ENCODE data around the gene FSIP1. TPM values are rescaled to one million over a fixed set of nuclear protein-coding genes. Genes with fewer than 3 reads are reported as not detected.
A peak's percentile ranks its signal among the peaks of the same experiment; 100 is the strongest.

FSIP1 gene
- total RNA-seq, 1 experiment from 2014 or later = 0.61 TPM

DNA sequence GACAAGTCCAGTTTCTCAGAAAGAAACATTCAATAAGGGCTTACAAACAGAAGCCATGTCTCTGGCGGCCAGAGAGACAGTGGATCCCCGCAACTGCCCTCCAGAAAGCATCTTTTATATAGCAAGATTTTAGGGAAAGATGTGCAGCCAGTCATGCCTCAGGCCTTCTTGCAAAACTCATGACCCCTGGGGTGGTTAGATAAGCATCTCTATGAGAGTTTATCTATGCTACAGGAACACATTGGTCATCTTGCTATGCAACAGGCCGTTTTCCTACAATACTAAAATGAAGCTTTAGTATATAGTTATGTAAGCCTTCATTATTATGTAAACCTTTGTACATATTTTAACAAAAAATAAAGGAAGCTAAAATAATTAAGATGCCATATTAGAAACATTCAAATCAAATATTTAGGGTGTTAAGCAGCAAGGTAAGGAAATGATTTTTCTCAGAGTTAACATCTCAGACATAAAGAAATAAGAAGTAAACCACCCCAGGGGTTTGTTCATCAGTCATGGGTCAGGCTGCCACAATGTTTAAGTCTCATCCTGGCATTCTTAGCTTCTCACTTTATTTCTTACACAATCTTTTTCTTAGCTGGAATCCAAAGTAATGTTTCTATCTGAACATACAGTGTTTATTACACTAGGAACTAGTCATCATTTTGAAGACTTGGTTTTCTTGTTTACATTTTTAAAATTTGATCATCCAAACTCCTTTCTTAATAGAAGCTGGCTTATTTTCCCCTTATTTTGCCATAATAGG is 6.3 kb upstream of the FSIP1 start:
- ChIA-PET POLR2A (interaction anchor here (0.6 kb wide), 1 partner anchor 139 kb away, joined by 3 read pairs; no protein-coding TSS in a partner anchor), CTCF (interaction anchor here (1.0 to 3.0 kb wide), 3 partner anchors 9 to 99 kb away, joined by 3 to 12 read pairs (median 3); no protein-coding TSS in a partner anchor)
- peaks cover 63% of the 10 kb centered on the region for H3K4me1 Mint-ChIP-seq
- H3K9me3 Mint-ChIP-seq = no peaks in the 10 kb centered on the region
- no peaks in the 10 kb centered on the region for H3K36me3 Mint-ChIP-seq
- H3K4me3 Mint-ChIP-seq = no peak overlapping the region
- peak overlapping the region; percentile 83; the same call in 1 of the 2 replicates for H3K27ac Mint-ChIP-seq
- TF ChIP-seq NFATC4 (CRISPR knock-in tag; IDR thresholded peaks at IDR 0.05) (no peak), ETV6 (CRISPR knock-in tag; IDR thresholded peaks at IDR 0.05) (no peak), NFYB (CRISPR knock-in tag; conservative IDR thresholded peaks at IDR 0.05; ENCODE audit: low read depth) (no peak)
- TF ChIP-seq, protein P1, sequence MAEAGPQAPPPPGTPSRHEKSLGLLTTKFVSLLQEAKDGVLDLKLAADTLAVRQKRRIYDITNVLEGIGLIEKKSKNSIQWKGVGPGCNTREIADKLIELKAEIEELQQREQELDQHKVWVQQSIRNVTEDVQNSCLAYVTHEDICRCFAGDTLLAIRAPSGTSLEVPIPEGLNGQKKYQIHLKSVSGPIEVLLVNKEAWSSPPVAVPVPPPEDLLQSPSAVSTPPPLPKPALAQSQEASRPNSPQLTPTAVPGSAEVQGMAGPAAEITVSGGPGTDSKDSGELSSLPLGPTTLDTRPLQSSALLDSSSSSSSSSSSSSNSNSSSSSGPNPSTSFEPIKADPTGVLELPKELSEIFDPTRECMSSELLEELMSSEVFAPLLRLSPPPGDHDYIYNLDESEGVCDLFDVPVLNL (CRISPR knock-in tag; IDR thresholded peaks at IDR 0.05; ENCODE audit: borderline replicate concordance, low read depth) = no peak
- DNase-seq (ENCODE audit: low spot score) = no peak
- no peak for ATAC-seq
- no peaks in the 10 kb centered on the region for H3K27me3 Mint-ChIP-seq (ENCODE audit: low read depth)

DNA sequence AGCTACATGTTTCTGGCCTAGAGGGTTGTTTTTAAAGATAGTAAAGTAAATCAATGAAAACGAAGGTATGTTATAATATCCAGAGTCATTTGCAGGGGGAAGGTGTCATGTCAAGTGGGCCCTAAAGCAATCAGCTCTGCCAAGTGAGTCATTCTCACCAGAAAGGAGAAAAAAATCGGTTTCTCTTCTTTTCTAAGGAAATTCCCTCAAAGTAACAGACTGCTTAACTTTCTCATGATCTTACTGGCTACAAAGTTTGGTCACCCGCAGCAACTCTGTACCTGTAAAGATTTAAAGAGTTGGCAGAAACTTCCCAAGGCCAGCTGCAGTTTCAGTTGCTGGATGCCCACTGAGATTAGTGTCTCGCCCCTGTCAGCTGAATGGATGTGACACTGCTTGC is 5.5 kb upstream of the FSIP1 start:
- H3K36me3 Mint-ChIP-seq = no peaks in the 10 kb centered on the region
- ChIA-PET POLR2A (interaction anchor here (1.3 kb wide), 1 partner anchor 99 kb away, joined by 3 read pairs; no protein-coding TSS in a partner anchor), CTCF (interaction anchor here (0.7 to 3.0 kb wide), 6 partner anchors 10 to 487 kb away, joined by 3 to 12 read pairs (median 4); no protein-coding TSS in a partner anchor)
- peak overlapping the region; percentile 83 for H3K27ac Mint-ChIP-seq
- TF ChIP-seq, protein P2, sequence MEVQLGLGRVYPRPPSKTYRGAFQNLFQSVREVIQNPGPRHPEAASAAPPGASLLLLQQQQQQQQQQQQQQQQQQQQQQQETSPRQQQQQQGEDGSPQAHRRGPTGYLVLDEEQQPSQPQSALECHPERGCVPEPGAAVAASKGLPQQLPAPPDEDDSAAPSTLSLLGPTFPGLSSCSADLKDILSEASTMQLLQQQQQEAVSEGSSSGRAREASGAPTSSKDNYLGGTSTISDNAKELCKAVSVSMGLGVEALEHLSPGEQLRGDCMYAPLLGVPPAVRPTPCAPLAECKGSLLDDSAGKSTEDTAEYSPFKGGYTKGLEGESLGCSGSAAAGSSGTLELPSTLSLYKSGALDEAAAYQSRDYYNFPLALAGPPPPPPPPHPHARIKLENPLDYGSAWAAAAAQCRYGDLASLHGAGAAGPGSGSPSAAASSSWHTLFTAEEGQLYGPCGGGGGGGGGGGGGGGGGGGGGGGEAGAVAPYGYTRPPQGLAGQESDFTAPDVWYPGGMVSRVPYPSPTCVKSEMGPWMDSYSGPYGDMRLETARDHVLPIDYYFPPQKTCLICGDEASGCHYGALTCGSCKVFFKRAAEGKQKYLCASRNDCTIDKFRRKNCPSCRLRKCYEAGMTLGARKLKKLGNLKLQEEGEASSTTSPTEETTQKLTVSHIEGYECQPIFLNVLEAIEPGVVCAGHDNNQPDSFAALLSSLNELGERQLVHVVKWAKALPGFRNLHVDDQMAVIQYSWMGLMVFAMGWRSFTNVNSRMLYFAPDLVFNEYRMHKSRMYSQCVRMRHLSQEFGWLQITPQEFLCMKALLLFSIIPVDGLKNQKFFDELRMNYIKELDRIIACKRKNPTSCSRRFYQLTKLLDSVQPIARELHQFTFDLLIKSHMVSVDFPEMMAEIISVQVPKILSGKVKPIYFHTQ (CRISPR knock-in tag; IDR thresholded peaks at IDR 0.05) = no peak
- TF ChIP-seq ATF1 (CRISPR knock-in tag; IDR thresholded peaks at IDR 0.05) (no peak), ZBTB21 (CRISPR knock-in tag; IDR thresholded peaks at IDR 0.05; ENCODE audit: borderline replicate concordance) (no peak), ZBTB43 (CRISPR knock-in tag; IDR thresholded peaks at IDR 0.05) (no peak), ERG (CRISPR knock-in tag; IDR thresholded peaks at IDR 0.05) (no peak), GTF2I (CRISPR knock-in tag; conservative IDR thresholded peaks at IDR 0.05) (no peak), MYBL2 (CRISPR knock-in tag; IDR thresholded peaks at IDR 0.05) (no peak), TP53 (CRISPR knock-in tag; IDR thresholded peaks at IDR 0.05) (no peak), ZNF138 (CRISPR knock-in tag; conservative IDR thresholded peaks at IDR 0.05) (no peak), OVOL2 (CRISPR knock-in tag; IDR thresholded peaks at IDR 0.05; ENCODE audit: borderline replicate concordance) (no peak), JUN (CRISPR knock-in tag; IDR thresholded peaks at IDR 0.05) (no peak), ETV6 (CRISPR knock-in tag; IDR thresholded peaks at IDR 0.05) (no peak), CBFB (CRISPR knock-in tag; IDR thresholded peaks at IDR 0.05; ENCODE audit: low read depth) (no peak), PRRX2 (CRISPR knock-in tag; IDR thresholded peaks at IDR 0.05) (no peak), MXD4 (CRISPR knock-in tag; IDR thresholded peaks at IDR 0.05; ENCODE audit: borderline replicate concordance) (no peak), CREB1 (CRISPR knock-in tag; IDR thresholded peaks at IDR 0.05) (no peak), NFYB (CRISPR knock-in tag; conservative IDR thresholded peaks at IDR 0.05; ENCODE audit: low read depth) (no peak)
- TF ChIP-seq, protein P3, sequence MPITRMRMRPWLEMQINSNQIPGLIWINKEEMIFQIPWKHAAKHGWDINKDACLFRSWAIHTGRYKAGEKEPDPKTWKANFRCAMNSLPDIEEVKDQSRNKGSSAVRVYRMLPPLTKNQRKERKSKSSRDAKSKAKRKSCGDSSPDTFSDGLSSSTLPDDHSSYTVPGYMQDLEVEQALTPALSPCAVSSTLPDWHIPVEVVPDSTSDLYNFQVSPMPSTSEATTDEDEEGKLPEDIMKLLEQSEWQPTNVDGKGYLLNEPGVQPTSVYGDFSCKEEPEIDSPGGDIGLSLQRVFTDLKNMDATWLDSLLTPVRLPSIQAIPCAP (CRISPR knock-in tag; IDR thresholded peaks at IDR 0.05) = no peak
- TF ChIP-seq, protein P4, sequence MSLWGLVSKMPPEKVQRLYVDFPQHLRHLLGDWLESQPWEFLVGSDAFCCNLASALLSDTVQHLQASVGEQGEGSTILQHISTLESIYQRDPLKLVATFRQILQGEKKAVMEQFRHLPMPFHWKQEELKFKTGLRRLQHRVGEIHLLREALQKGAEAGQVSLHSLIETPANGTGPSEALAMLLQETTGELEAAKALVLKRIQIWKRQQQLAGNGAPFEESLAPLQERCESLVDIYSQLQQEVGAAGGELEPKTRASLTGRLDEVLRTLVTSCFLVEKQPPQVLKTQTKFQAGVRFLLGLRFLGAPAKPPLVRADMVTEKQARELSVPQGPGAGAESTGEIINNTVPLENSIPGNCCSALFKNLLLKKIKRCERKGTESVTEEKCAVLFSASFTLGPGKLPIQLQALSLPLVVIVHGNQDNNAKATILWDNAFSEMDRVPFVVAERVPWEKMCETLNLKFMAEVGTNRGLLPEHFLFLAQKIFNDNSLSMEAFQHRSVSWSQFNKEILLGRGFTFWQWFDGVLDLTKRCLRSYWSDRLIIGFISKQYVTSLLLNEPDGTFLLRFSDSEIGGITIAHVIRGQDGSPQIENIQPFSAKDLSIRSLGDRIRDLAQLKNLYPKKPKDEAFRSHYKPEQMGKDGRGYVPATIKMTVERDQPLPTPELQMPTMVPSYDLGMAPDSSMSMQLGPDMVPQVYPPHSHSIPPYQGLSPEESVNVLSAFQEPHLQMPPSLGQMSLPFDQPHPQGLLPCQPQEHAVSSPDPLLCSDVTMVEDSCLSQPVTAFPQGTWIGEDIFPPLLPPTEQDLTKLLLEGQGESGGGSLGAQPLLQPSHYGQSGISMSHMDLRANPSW (CRISPR knock-in tag; conservative IDR thresholded peaks at IDR 0.05; ENCODE audit: low read depth) = no peak
- no peaks in the 10 kb centered on the region for H3K27me3 Mint-ChIP-seq (ENCODE audit: low read depth)
- no peaks in the 10 kb centered on the region for H3K9me3 Mint-ChIP-seq
- ATAC-seq (no peak), DNase-seq (ENCODE audit: low spot score) (no peak)
- H3K4me1 Mint-ChIP-seq = peaks cover 69% of the 10 kb centered on the region
- no peak overlapping the region for H3K4me3 Mint-ChIP-seq
